ENCODE measurements around the gene SOX1. TPM values are rescaled to one million over a fixed set of nuclear protein-coding genes. Genes with fewer than 3 reads are reported as not detected.

SOX1 gene
- total RNA-seq, 3 donors from 2014 or later (not counting 1 experiment from before 2014, with no cell fraction given), result not detected

- no peak for TF ChIP-seq CTCF (IDR thresholded peaks at IDR 0.05)
- Mint-ChIP-seq H3K4me1 (no peaks in the 10 kb centered on the region), H3K27me3 (ENCODE audit: low read depth in 2 of 2) (peaks cover 19 to 44% of the 10 kb centered on the region in 2 donors), H3K4me3 (no peak overlapping the region), H3K9me3 (peaks cover 0 to 4% of the 10 kb centered on the region in 2 donors), H3K36me3 (no peaks in the 10 kb centered on the region), H3K27ac (no peak overlapping the region)
- H3K36me3 ChIP-seq (ENCODE audit: control insufficient read depth, insufficient read depth, low read length), result no peaks in the 10 kb centered on the region
- intact Hi-C loops (cut with micrococcal nuclease), result no loop called here
- no peaks in the 10 kb centered on the region for H3K9me3 ChIP-seq (ENCODE audit: control insufficient read depth, insufficient read depth, low read length)
- no peak for DNase-seq
- peaks cover 2% of the 10 kb centered on the region for H3K27me3 ChIP-seq (ENCODE audit: control insufficient read depth, insufficient read depth, low read length)
- ATAC-seq, result no peak
- H3K4me1 ChIP-seq (ENCODE audit: control insufficient read depth, insufficient read depth, low read length), result no peaks in the 10 kb centered on the region
- no peak overlapping the region for H3K27ac ChIP-seq (ENCODE audit: low read length)
- no peak overlapping the region for H3K4me3 ChIP-seq (ENCODE audit: low read length)
- WGBS (ENCODE audit: insufficient coverage), result 88% methylated on average over 4 of the region's 4 CpGs
Observed at GRCh38 chr13:112042496-112042895, 24.5 kb upstream of the SOX1 start.

GRCh38 chr13:112052213-112052612 is 14.7 kb upstream of the SOX1 start:
- H3K4me3 ChIP-seq (ENCODE audit: low read length), result no peak overlapping the region
- H3K27ac ChIP-seq (ENCODE audit: low read length), result no peak overlapping the region
- H3K27me3 ChIP-seq (ENCODE audit: control insufficient read depth, insufficient read depth, low read length), result peaks cover 24% of the 10 kb centered on the region
- Mint-ChIP-seq H3K4me3 (no peak overlapping the region), H3K9me3 (peaks cover 0 to 2% of the 10 kb centered on the region in 2 donors), H3K36me3 (peaks cover 7% of the 10 kb centered on the region), H3K4me1 (no peaks in the 10 kb centered on the region), H3K27ac (no peak overlapping the region), H3K27me3 (ENCODE audit: low read depth in 2 of 2) (peaks cover 44 to 71% of the 10 kb centered on the region in 2 donors)
- no peaks in the 10 kb centered on the region for H3K4me1 ChIP-seq (ENCODE audit: control insufficient read depth, insufficient read depth, low read length)
- H3K36me3 ChIP-seq (ENCODE audit: control insufficient read depth, insufficient read depth, low read length), result no peaks in the 10 kb centered on the region
- intact Hi-C loops (cut with micrococcal nuclease), result no loop called here
- H3K9me3 ChIP-seq (ENCODE audit: control insufficient read depth, insufficient read depth, low read length), result peaks cover 3% of the 10 kb centered on the region
- no peak for ATAC-seq
- DNase-seq, result no peak
- TF ChIP-seq CTCF (IDR thresholded peaks at IDR 0.05), result no peak
- 47% methylated on average over 8 of the region's 13 CpGs for WGBS (ENCODE audit: insufficient coverage)

- H3K9me3 Mint-ChIP-seq, result peaks cover 0 to 2% of the 10 kb centered on the region in 2 donors
- no peak for TF ChIP-seq CTCF (IDR thresholded peaks at IDR 0.05)
- H3K27me3 Mint-ChIP-seq (ENCODE audit: low read depth in 2 of 2), result peaks cover 37 to 62% of the 10 kb centered on the region in 2 donors
- intact Hi-C loops (cut with micrococcal nuclease), result no loop called here
- H3K4me1 Mint-ChIP-seq, result no peaks in the 10 kb centered on the region
- peak overlapping the region; percentile 26 for H3K4me3 Mint-ChIP-seq
- ATAC-seq (no peak), DNase-seq (no peak)
- Histone ChIP-seq H3K4me3 (ENCODE audit: low read length) (no peak overlapping the region), H3K27me3 (ENCODE audit: control insufficient read depth, insufficient read depth, low read length) (peaks cover 25% of the 10 kb centered on the region), H3K4me1 (ENCODE audit: control insufficient read depth, insufficient read depth, low read length) (no peaks in the 10 kb centered on the region), H3K9me3 (ENCODE audit: control insufficient read depth, insufficient read depth, low read length) (peaks cover 3% of the 10 kb centered on the region), H3K36me3 (ENCODE audit: control insufficient read depth, insufficient read depth, low read length) (no peaks in the 10 kb centered on the region), H3K27ac (ENCODE audit: low read length) (no peak overlapping the region)
- no peak overlapping the region for H3K27ac Mint-ChIP-seq
- H3K36me3 Mint-ChIP-seq, result peaks cover 7% of the 10 kb centered on the region
- WGBS (ENCODE audit: insufficient coverage), result 11% methylated on average over 31 of the region's 31 CpGs
Observed at GRCh38 chr13:112053167-112053743, 13.7 kb upstream of the SOX1 start.
